ENCODE data around the gene NAA15.
"Not testable (repeated sequence)": the region's sequence is repeated elsewhere in the genome, so short reads cannot be mapped to it uniquely, and the experiment has no call there.

Gene NAA15

GRCh38 chr4:139420652-139421051 lies 119.3 kb downstream of the NAA15 start:
- Histone ChIP-seq H3K4me3 (ENCODE audit: low read depth, low read length) (no peak overlapping the region), H3K9me3 (ENCODE audit: control insufficient read depth, insufficient read depth, low read length) (no peaks in the 10 kb centered on the region), H3K9ac (ENCODE audit: low read depth, low read length) (no peak overlapping the region), H3K4me1 (ENCODE audit: control insufficient read depth, insufficient read depth, low read length) (no peaks in the 10 kb centered on the region), H3K36me3 (ENCODE audit: control insufficient read depth, insufficient read depth, low read length) (no peaks in the 10 kb centered on the region), H3K27me3 (ENCODE audit: control insufficient read depth, insufficient read depth, low read length) (no peaks in the 10 kb centered on the region)

GRCh38 chr4:139436122-139436521 lies 134.8 kb downstream of the NAA15 start:
- Histone ChIP-seq H3K27me3 (ENCODE audit: control insufficient read depth, insufficient read depth, low read length) (no peaks in the 10 kb centered on the region), H3K4me3 (ENCODE audit: low read depth, low read length) (no peak overlapping the region), H3K4me1 (ENCODE audit: control insufficient read depth, insufficient read depth, low read length) (no peaks in the 10 kb centered on the region), H3K36me3 (ENCODE audit: control insufficient read depth, insufficient read depth, low read length) (no peaks in the 10 kb centered on the region), H3K9me3 (ENCODE audit: control insufficient read depth, insufficient read depth, low read length) (no peaks in the 10 kb centered on the region), H3K9ac (ENCODE audit: low read depth, low read length) (no peak overlapping the region)

- Histone ChIP-seq H3K9me3 (ENCODE audit: control insufficient read depth, insufficient read depth, low read length) (no peaks in the 10 kb centered on the region), H3K36me3 (ENCODE audit: control insufficient read depth, insufficient read depth, low read length) (no peaks in the 10 kb centered on the region), H3K27me3 (ENCODE audit: control insufficient read depth, insufficient read depth, low read length) (no peaks in the 10 kb centered on the region), H3K9ac (ENCODE audit: low read depth, low read length) (no peak overlapping the region), H3K4me1 (ENCODE audit: control insufficient read depth, insufficient read depth, low read length) (no peaks in the 10 kb centered on the region), H3K4me3 (ENCODE audit: low read depth, low read length) (no peak overlapping the region)
Observed at GRCh38 chr4:139438141-139438540, 136.8 kb downstream of the NAA15 start.

- no peaks in the 10 kb centered on the region for H3K36me3 ChIP-seq (ENCODE audit: control insufficient read depth, insufficient read depth, low read length)
- no peaks in the 10 kb centered on the region for H3K27me3 ChIP-seq (ENCODE audit: control insufficient read depth, insufficient read depth, low read length)
- no peaks in the 10 kb centered on the region for H3K9me3 ChIP-seq (ENCODE audit: control insufficient read depth, insufficient read depth, low read length)
- no peak overlapping the region for H3K4me3 ChIP-seq (ENCODE audit: low read depth, low read length)
- H3K4me1 ChIP-seq (ENCODE audit: control insufficient read depth, insufficient read depth, low read length) = no peaks in the 10 kb centered on the region
- no peak overlapping the region for H3K9ac ChIP-seq (ENCODE audit: low read depth, low read length)
Observed at GRCh38 chr4:139441029-139441428, 139.7 kb downstream of the NAA15 start.

- H3K9ac ChIP-seq (ENCODE audit: low read depth, low read length) = no peak overlapping the region
- H3K4me1 ChIP-seq (ENCODE audit: control insufficient read depth, insufficient read depth, low read length) = no peaks in the 10 kb centered on the region
- no peak overlapping the region for H3K4me3 ChIP-seq (ENCODE audit: low read depth, low read length)
- no peaks in the 10 kb centered on the region for H3K27me3 ChIP-seq (ENCODE audit: control insufficient read depth, insufficient read depth, low read length)
- no peaks in the 10 kb centered on the region for H3K9me3 ChIP-seq (ENCODE audit: control insufficient read depth, insufficient read depth, low read length)
- no peaks in the 10 kb centered on the region for H3K36me3 ChIP-seq (ENCODE audit: control insufficient read depth, insufficient read depth, low read length)
Observed at GRCh38 chr4:139443661-139444060, 142.4 kb downstream of the NAA15 start.

- H3K9ac ChIP-seq (ENCODE audit: low read depth, low read length); H3K9me3 ChIP-seq (ENCODE audit: control insufficient read depth, insufficient read depth, low read length); H3K4me3 ChIP-seq (ENCODE audit: low read depth, low read length); H3K4me1 ChIP-seq (ENCODE audit: control insufficient read depth, insufficient read depth, low read length); H3K27me3 ChIP-seq (ENCODE audit: control insufficient read depth, insufficient read depth, low read length); H3K36me3 ChIP-seq (ENCODE audit: control insufficient read depth, insufficient read depth, low read length): not testable (repeated sequence)
Observed at GRCh38 chr4:139444881-139445280, 143.6 kb downstream of the NAA15 start.

- not testable (repeated sequence) for H3K36me3 ChIP-seq (ENCODE audit: control insufficient read depth, insufficient read depth, low read length); H3K9me3 ChIP-seq (ENCODE audit: control insufficient read depth, insufficient read depth, low read length); H3K9ac ChIP-seq (ENCODE audit: low read depth, low read length); H3K4me1 ChIP-seq (ENCODE audit: control insufficient read depth, insufficient read depth, low read length); H3K27me3 ChIP-seq (ENCODE audit: control insufficient read depth, insufficient read depth, low read length); H3K4me3 ChIP-seq (ENCODE audit: low read depth, low read length)
Observed at GRCh38 chr4:139447078-139447477, 145.8 kb downstream of the NAA15 start.

GRCh38 chr4:139450586-139450985 lies 149.3 kb downstream of the NAA15 start:
- Histone ChIP-seq H3K27me3 (ENCODE audit: control insufficient read depth, insufficient read depth, low read length) (no peaks in the 10 kb centered on the region), H3K4me3 (ENCODE audit: low read depth, low read length) (no peak overlapping the region), H3K36me3 (ENCODE audit: control insufficient read depth, insufficient read depth, low read length) (no peaks in the 10 kb centered on the region), H3K4me1 (ENCODE audit: control insufficient read depth, insufficient read depth, low read length) (peaks cover 5% of the 10 kb centered on the region), H3K9me3 (ENCODE audit: control insufficient read depth, insufficient read depth, low read length) (no peaks in the 10 kb centered on the region), H3K9ac (ENCODE audit: low read depth, low read length) (no peak overlapping the region)

GRCh38 chr4:139451997-139452396 lies 150.7 kb downstream of the NAA15 start:
- Histone ChIP-seq H3K27me3 (ENCODE audit: control insufficient read depth, insufficient read depth, low read length) (no peaks in the 10 kb centered on the region), H3K9me3 (ENCODE audit: control insufficient read depth, insufficient read depth, low read length) (no peaks in the 10 kb centered on the region), H3K4me1 (ENCODE audit: control insufficient read depth, insufficient read depth, low read length) (peaks cover 11% of the 10 kb centered on the region), H3K9ac (ENCODE audit: low read depth, low read length) (no peak overlapping the region), H3K36me3 (ENCODE audit: control insufficient read depth, insufficient read depth, low read length) (no peaks in the 10 kb centered on the region), H3K4me3 (ENCODE audit: low read depth, low read length) (no peak overlapping the region)

GRCh38 chr4:139453041-139453370 lies 151.7 kb downstream of the NAA15 start:
- Histone ChIP-seq H3K4me1 (ENCODE audit: control insufficient read depth, insufficient read depth, low read length) (peaks cover 11% of the 10 kb centered on the region), H3K36me3 (ENCODE audit: control insufficient read depth, insufficient read depth, low read length) (no peaks in the 10 kb centered on the region), H3K27me3 (ENCODE audit: control insufficient read depth, insufficient read depth, low read length) (no peaks in the 10 kb centered on the region), H3K9ac (ENCODE audit: low read depth, low read length) (peak overlapping the region; percentile 82), H3K4me3 (ENCODE audit: low read depth, low read length) (peak overlapping the region; percentile 97), H3K9me3 (ENCODE audit: control insufficient read depth, insufficient read depth, low read length) (no peaks in the 10 kb centered on the region)

- H3K9me3 ChIP-seq (ENCODE audit: control insufficient read depth, insufficient read depth, low read length) = no peaks in the 10 kb centered on the region
- no peaks in the 10 kb centered on the region for H3K36me3 ChIP-seq (ENCODE audit: control insufficient read depth, insufficient read depth, low read length)
- H3K4me1 ChIP-seq (ENCODE audit: control insufficient read depth, insufficient read depth, low read length) = peaks cover 11% of the 10 kb centered on the region
- H3K9ac ChIP-seq (ENCODE audit: low read depth, low read length) = peak overlapping the region; percentile 82
- H3K4me3 ChIP-seq (ENCODE audit: low read depth, low read length) = peak overlapping the region; percentile 97
- no peaks in the 10 kb centered on the region for H3K27me3 ChIP-seq (ENCODE audit: control insufficient read depth, insufficient read depth, low read length)
Observed at GRCh38 chr4:139453371-139454110, 152.2 kb downstream of the NAA15 start.

GRCh38 chr4:139454111-139455045 lies 153.1 kb downstream of the NAA15 start, which contains the start of gene RAB33B:
Gene RAB33B (plus strand): TSS chr4:139454121. CDS start chr4:139454196, 75 bp downstream.
- no peaks in the 10 kb centered on the region for H3K9me3 ChIP-seq (ENCODE audit: control insufficient read depth, insufficient read depth, low read length)
- H3K36me3 ChIP-seq (ENCODE audit: control insufficient read depth, insufficient read depth, low read length) = no peaks in the 10 kb centered on the region
- H3K9ac ChIP-seq (ENCODE audit: low read depth, low read length) = peak within 1 kb of the TSS; percentile 89
- H3K4me1 ChIP-seq (ENCODE audit: control insufficient read depth, insufficient read depth, low read length) = peaks cover 11% of the 10 kb centered on the region
- H3K4me3 ChIP-seq (ENCODE audit: low read depth, low read length) = peak within 1 kb of the TSS; percentile 97
- no peaks in the 10 kb centered on the region for H3K27me3 ChIP-seq (ENCODE audit: control insufficient read depth, insufficient read depth, low read length)

All from iPS-15b (cell line).